ENCODE results near the gene CYP4F12.

Gene CYP4F12

DNA sequence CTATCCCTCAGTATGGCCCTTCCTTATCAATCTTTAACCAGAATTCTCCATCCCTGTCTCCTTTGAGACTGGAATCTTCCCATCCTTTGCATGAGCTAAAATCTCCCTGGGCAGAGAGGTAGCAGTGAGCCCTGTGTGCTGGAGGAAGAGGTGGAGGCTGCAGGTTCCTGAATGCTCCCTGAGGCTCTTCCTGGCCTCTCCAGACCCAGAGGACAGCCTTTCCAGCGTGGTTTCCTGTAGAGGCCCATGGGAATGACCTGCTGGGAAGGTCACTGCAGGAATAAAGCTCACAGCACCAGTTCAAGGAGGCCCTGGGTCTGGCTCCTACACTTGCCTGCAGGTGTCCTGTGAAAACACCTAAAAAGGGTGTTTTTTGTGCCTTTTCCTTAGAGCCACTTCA lies 59.5 kb downstream of the CYP4F12 start:
- Histone ChIP-seq H3K4me1 (ENCODE audit: control insufficient read depth in 5 of 5, insufficient read depth in 5 of 5, low read length in 5 of 5) (peaks cover 0 to 5% (median 0%) of the 10 kb centered on the region in 5 donors), H3K9me3 (ENCODE audit: control insufficient read depth in 5 of 5, low read length in 5 of 5) (peaks cover 0 to 4% (median 0%) of the 10 kb centered on the region in 5 donors), H3K36me3 (ENCODE audit: control insufficient read depth in 5 of 5, insufficient read depth in 5 of 5, low read length in 5 of 5) (no peaks in the 10 kb centered on the region), H3K27ac (ENCODE audit: low read depth, low read length) (no peak overlapping the region), H3K9ac (ENCODE audit: low read length in 5 of 5) (no peak overlapping the region), H3K27me3 (ENCODE audit: control insufficient read depth in 5 of 5, insufficient read depth in 4 of 5, low read length in 5 of 5) (peaks cover 0 to 3% (median 0%) of the 10 kb centered on the region in 5 donors), H3K4me3 (ENCODE audit: low read depth in 1 of 5, low read length in 5 of 5) (no peak overlapping the region)

DNA sequence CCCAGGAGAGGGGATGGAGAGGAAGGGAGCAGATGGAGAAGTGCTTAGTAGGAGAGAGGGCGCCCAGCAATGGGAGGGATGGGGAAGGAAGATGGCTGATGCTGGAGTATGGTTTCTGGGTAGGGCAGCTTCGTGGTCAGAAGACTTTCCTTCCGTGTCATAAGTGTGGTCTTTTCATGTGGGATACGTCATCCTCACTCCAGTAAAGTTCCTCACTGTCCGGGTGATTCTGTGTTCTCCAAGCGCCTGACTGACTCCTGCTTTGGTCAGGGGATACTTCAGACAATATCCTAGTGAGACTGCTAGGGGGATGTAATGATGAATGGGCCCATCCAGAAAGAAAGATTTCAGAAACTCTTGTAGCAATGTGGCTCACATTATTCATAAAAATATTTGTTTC lies 61.0 kb downstream of the CYP4F12 start:
- Histone ChIP-seq H3K9ac (ENCODE audit: low read length in 5 of 5) (no peak overlapping the region), H3K4me3 (ENCODE audit: low read depth in 1 of 5, low read length in 5 of 5) (no peak overlapping the region), H3K36me3 (ENCODE audit: control insufficient read depth in 5 of 5, insufficient read depth in 5 of 5, low read length in 5 of 5) (no peaks in the 10 kb centered on the region), H3K9me3 (ENCODE audit: control insufficient read depth in 5 of 5, low read length in 5 of 5) (peaks cover 0 to 4% (median 0%) of the 10 kb centered on the region in 5 donors), H3K27ac (ENCODE audit: low read depth, low read length) (no peak overlapping the region), H3K27me3 (ENCODE audit: control insufficient read depth in 5 of 5, insufficient read depth in 4 of 5, low read length in 5 of 5) (peaks cover 0 to 3% (median 0%) of the 10 kb centered on the region in 5 donors), H3K4me1 (ENCODE audit: control insufficient read depth in 5 of 5, insufficient read depth in 5 of 5, low read length in 5 of 5) (peaks cover 0 to 5% (median 0%) of the 10 kb centered on the region in 5 donors)

- Histone ChIP-seq H3K27ac (ENCODE audit: low read depth, low read length) (no peak within 1 kb of the TSS), H3K4me1 (ENCODE audit: control insufficient read depth in 5 of 5, insufficient read depth in 5 of 5, low read length in 5 of 5) (no peaks in the 10 kb centered on the region), H3K36me3 (ENCODE audit: control insufficient read depth in 5 of 5, insufficient read depth in 5 of 5, low read length in 5 of 5) (no peaks in the 10 kb centered on the region), H3K27me3 (ENCODE audit: control insufficient read depth in 5 of 5, insufficient read depth in 4 of 5, low read length in 5 of 5) (peaks cover 0 to 3% (median 0%) of the 10 kb centered on the region in 5 donors), H3K4me3 (ENCODE audit: low read depth in 1 of 5, low read length in 5 of 5) (no peak within 1 kb of the TSS), H3K9me3 (ENCODE audit: control insufficient read depth in 5 of 5, low read length in 5 of 5) (peaks cover 7 to 25% (median 17%) of the 10 kb centered on the region in 5 donors), H3K9ac (ENCODE audit: low read length in 5 of 5) (no peak within 1 kb of the TSS)
Observed at GRCh38 chr19:15737722-15738121, 64.8 kb downstream of the CYP4F12 start, which contains the start of gene OR10H3. TSS of gene OR10H3 (plus strand) at chr19:15737985. CDS start at chr19:15741393, 3,408 bp downstream.

GRCh38 chr19:15740785-15741184 lies 67.9 kb downstream of the CYP4F12 start:
- H3K27ac ChIP-seq (ENCODE audit: low read depth, low read length), result no peak overlapping the region
- no peaks in the 10 kb centered on the region for H3K4me1 ChIP-seq (ENCODE audit: control insufficient read depth in 5 of 5, insufficient read depth in 5 of 5, low read length in 5 of 5)
- H3K4me3 ChIP-seq (ENCODE audit: low read depth in 1 of 5, low read length in 5 of 5), result no peak overlapping the region
- no peaks in the 10 kb centered on the region for H3K36me3 ChIP-seq (ENCODE audit: control insufficient read depth in 5 of 5, insufficient read depth in 5 of 5, low read length in 5 of 5)
- H3K27me3 ChIP-seq (ENCODE audit: control insufficient read depth in 5 of 5, insufficient read depth in 4 of 5, low read length in 5 of 5), result peaks cover 0 to 10% (median 0%) of the 10 kb centered on the region in 5 donors
- H3K9me3 ChIP-seq (ENCODE audit: control insufficient read depth in 5 of 5, low read length in 5 of 5), result peaks cover 7 to 25% (median 17%) of the 10 kb centered on the region in 5 donors
- H3K9ac ChIP-seq (ENCODE audit: low read length in 5 of 5), result no peak overlapping the region
